Astrocyte of the cerebellum (primary cell): ENCODE results near the gene THADA.

ENCODE experiments used
- DNase-seq: peaks from one replicate; pipeline ENCODE4 v3.0.0-alpha.2; 2011; ENCODE audit warnings: low read depth
- H3K4me3 ChIP-seq: 2 replicates; pipeline ENCODE4 v1.5.1; 2011; ENCODE audit warnings: mild to moderate bottlenecking, low read depth, low read length, moderate library complexity
- in situ Hi-C: cut with HindIII; loops from 2 replicates; pipeline ENCODE4 v1.10.0; 2017; ENCODE audit warnings: low sequenced_read_pairs
- TF ChIP-seq, protein P1 (sequence below): IDR thresholded peaks from 2 replicates; pipeline ENCODE4 v1.5.1; 2012; ENCODE audit warnings: low read length, low read depth, moderate library complexity, mild to moderate bottlenecking; ENCODE audit errors: missing control alignments

THADA gene

GRCh38 chr2:43274055-43274454 lies 321.8 kb downstream of the THADA start:
- DNase-seq, result no peak
- in situ Hi-C loops, result no loop called here
- H3K4me3 ChIP-seq, result no peak overlapping the region

GRCh38 chr2:43273529-43273928 lies 322.3 kb downstream of the THADA start:
- in situ Hi-C loops, result no loop called here
- no peak for DNase-seq
- TF ChIP-seq, protein P1, sequence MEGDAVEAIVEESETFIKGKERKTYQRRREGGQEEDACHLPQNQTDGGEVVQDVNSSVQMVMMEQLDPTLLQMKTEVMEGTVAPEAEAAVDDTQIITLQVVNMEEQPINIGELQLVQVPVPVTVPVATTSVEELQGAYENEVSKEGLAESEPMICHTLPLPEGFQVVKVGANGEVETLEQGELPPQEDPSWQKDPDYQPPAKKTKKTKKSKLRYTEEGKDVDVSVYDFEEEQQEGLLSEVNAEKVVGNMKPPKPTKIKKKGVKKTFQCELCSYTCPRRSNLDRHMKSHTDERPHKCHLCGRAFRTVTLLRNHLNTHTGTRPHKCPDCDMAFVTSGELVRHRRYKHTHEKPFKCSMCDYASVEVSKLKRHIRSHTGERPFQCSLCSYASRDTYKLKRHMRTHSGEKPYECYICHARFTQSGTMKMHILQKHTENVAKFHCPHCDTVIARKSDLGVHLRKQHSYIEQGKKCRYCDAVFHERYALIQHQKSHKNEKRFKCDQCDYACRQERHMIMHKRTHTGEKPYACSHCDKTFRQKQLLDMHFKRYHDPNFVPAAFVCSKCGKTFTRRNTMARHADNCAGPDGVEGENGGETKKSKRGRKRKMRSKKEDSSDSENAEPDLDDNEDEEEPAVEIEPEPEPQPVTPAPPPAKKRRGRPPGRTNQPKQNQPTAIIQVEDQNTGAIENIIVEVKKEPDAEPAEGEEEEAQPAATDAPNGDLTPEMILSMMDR, result no peak
- H3K4me3 ChIP-seq, result no peak overlapping the region

More at GRCh38 chr2:43274055-43274454, 321.8 kb downstream of the THADA start:
- TF ChIP-seq, protein P1, result no peak

- TF ChIP-seq, protein P1, result no peak
- DNase-seq, result no peak
- in situ Hi-C loops, result no loop called here
- no peak overlapping the region for H3K4me3 ChIP-seq
These were observed 324.8 kb downstream of the THADA start for GRCh38 chr2:43270930-43271615.

DNA sequence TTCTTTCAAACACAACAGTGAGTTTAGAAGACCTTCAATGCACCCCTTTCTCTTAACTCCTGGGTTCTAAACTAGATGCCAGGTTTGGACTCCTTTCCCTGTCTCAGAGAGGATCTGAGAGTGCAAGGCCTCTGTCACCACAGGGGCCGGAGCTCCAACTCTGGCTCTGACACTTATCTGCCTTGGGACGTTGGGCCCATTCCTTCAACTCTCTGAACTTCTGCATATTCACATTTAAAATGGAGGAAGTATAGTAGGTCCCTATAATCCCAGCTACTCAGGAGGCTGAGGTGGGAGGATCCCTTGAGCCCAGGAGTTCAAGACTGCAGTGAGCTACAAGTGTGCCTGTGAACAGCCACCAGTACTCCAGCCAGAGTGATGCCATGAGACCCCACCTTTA lies 325.4 kb downstream of the THADA start:
- DNase-seq, result no peak

GRCh38 chr2:43269706-43270105 lies 326.1 kb downstream of the THADA start:
- in situ Hi-C loops, result no loop called here
- TF ChIP-seq, protein P1, result no peak
- peak; percentile 82 for DNase-seq
- no peak overlapping the region for H3K4me3 ChIP-seq

More for the DNA sequence above, 325.4 kb downstream of the THADA start:
- no peak overlapping the region for H3K4me3 ChIP-seq
- TF ChIP-seq, protein P1, result no peak
- in situ Hi-C loops, result no loop called here

DNA sequence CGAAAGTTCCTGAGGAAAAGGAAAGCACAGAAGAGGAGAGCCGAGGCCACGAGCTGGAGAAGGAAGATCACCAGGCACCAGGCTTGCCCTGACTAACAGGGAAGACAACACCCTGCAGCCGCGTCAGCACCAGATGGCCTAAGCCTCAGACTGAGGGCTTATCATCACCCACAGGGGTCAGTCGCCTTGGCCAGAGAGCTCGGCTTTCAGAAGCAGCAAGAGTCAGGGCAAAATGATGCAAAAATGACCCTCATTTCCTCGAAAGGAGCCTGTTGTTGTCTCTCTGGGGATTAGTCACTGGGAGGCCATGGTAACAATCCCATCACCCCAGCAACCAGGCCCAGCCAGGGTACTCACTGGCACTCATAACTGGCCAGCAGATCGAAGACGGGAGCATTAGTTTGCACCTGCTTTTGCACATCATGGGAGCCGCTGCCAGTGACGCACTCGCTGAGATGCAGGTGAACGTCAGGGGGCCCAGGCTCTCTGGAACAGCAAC lies 326.7 kb downstream of the THADA start:
- in situ Hi-C loops, result no loop called here
- TF ChIP-seq, protein P1, result no peak
- peak; percentile 62 for DNase-seq
- H3K4me3 ChIP-seq, result no peak overlapping the region
